Stimulated activated naive CD4-positive, alpha-beta T cell treated with Interleukin-2 at 50 U/mL for 16 hours (primary cell): ENCODE results near the gene AP4B1.
"Not testable (repeated sequence)": the region's sequence is repeated elsewhere in the genome, so short reads cannot be mapped to it uniquely, and the experiment has no call there.

Experiments used
- DNase-seq: peaks from one replicate; lab custom pipeline; 2025; lab: John Stamatoyannopoulos, UW

Gene AP4B1

DNA sequence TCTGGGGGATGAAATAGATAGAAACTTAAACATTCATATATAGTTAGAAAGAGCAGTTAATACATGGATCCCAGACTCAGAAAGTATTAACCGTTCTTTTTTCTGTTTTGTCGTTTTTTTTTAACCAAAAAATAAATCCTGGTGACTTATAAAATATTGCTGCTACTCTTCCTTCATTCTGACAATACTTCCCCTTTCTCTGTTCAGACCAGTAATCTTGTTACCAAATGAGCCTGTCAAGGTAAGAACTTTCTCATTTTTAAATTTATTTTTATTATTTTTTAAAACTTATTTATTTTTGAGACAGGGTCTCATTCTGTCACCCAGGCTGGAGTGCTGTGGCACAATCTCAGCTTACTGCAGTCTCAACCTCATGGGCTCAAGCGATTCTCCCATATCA, 46.8 kb downstream of the AP4B1 start:
- no peak for DNase-seq

DNA sequence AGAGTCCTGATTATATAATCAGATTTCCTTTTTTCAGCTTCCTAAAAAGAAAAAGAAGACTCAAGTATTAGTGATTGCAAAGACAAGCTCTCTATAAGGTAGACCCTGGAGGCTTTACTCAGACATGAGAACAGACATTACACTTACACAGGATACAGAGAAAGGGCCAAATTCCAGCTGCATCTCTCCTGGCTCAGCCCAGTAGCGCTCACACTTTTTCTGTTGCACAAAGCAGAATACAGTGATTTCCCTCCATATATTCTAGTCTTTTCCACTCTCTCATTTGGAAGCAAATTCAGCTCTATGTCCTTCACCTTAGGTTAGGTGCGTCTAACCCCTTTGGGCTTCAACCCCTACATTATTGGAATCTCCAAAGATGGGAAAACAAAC, 48.2 kb downstream of the AP4B1 start:
- no peak for DNase-seq

DNA sequence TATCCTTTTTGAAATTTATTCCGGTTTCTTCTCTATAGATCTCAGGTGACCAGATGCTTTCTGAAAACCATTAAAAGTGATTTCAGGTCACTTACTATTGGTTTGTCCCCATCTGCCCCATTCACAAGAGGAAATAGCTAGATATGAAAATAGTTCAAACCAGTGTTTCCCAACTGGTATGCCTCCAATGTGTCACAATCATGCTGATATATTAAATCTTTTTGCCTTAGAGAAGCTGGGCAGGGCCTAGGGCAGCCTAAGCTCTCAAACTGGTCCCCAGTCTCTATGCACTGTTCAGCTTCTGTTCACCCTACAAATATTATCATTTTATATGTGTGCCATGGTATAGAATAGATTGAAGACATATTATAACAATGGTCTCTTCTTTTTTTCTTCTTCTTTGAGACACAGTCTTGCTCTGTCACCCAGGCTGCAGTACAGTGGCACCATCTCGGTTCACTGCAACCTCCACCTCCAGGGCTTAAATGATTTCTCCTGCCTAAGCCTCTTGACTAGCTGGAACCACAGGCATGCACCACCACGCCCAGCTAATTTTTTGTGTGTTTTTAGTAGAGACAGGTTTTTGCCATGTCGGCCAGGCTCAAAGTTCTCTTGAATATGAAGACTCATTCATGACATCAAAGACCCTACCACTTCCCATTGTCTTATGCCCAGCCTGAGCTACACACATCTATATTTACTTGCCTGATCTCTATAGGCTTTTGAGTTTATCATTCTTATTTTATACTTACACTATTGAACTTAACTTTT, 48.8 kb downstream of the AP4B1 start:
- no peak for DNase-seq

DNA sequence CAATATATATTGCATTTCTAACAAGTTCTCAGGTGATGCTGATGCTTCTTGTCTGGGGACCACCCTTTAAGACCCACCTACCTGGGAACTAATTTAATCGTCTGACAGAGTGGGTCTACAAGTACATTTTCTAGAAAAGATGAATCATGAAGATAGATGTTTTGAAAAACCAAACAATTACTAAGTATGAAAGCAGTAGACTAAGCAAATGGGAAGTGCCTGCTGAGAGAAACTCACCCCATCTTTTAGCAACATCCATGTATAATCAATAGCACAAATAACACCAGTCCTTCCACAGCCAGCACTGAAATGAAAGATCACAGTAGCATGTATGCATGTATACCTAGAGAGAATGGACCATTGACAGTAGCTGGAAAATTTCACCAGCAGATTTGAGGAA, 50.4 kb downstream of the AP4B1 start:
- no peak for DNase-seq

DNA sequence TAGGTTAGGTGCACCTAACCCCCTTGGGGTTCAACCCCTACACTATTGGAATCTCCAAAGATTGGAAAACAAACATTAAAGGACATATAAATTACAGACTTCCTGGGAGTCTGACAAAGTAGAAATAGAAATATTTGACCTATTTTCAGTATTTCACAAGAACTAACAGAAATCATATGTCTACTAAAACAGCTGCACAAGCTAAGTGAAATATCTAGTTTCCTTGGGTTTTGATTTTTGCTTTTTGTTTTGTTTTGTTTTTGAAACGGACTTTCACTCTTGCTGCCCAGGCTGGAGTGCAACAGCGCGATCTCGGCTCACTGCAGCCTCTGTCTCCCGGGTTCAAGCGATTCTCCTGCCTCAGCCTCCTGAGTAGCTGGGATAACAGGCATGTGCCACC, 51.9 kb downstream of the AP4B1 start:
- not testable (repeated sequence) for DNase-seq

DNA sequence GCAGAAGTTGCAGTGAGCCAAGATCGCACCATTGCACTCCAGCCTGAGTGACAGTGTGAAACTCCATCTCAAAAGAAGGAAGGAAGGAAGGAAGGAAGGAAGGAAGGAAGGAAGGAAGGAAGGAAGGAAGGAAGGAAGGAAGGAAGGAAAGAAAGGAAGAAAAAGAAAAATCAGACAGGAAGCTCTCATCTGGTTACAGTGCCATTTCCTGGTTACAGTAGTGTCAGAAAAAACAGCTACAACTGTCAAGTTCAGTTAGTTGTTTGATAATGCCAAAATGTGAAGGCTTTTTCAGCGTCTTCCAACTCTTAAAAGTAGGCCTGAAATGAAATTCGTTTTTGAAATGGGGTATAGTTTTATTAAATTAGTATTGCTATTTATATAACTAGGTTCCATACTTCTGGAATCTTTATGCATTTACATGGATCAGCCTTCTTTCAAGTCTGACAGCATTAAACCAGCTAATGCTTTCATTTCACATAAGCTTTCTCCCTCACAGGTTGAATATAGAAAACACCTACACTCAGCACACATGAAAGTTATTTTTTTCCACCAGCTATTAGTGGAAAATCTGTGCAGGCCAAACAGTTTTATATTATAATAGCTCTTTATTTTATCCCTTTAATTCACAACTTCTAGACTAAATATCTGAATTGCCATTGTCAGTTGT, 54.3 kb downstream of the AP4B1 start:
- no peak for DNase-seq

DNA sequence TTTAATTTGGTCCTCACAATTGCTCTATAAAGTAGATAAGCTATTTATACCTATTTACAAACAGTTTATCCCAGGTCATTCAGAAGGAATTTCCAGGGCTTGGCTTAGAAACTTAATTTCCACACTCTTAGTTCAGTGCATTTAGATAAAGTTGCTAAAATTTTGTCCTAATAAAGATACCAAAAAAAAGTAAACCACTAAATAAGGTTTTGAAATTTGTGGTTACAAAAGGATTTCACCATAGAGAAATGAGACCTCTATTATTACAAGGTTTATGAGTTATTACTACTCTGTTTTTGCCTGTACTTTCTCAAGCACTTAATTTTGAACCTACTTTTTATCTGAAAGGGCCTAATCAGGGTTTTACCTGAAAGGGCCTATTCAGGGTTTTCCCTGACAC, 55.5 kb downstream of the AP4B1 start:
- DNase-seq, result no peak

DNA sequence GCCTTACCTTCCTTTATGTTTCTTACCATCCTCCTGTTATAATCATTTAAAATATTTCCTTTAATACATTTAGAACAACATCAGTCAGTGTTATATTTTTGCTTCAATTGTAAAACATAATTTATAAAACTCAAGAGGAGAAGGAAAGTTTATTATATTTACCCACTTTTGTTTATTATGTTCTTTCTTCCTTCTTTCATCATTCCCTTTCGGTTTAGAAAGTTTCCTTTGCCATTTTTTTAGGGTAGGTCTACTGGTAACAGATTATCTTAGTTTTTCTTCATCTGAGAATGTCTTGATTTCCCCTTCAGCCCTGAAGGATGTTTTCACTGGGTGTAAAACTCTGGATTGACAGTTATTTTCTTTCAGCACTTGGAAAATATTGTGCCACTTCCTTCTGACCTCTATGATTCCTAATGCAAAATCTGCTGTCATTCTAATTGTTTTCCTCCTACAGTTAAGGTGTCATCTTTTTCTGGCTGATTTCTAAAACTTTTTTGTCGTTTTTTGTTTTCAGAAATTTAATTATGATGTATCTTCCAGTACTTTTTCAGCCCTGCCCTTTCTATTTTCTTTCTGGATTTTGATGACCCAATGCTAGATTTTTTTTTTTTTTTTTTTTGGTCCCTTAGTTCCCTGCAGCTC, 58.1 kb downstream of the AP4B1 start:
- no peak for DNase-seq
